Forelimb muscle (tissue), 1 donor: ENCODE data around the gene ZNF584. TPM values are rescaled to one million over a fixed set of nuclear protein-coding genes. Genes with fewer than 3 reads are reported as not detected.

Experiments used
- DNase-seq: peaks from one replicate; pipeline ENCODE4 v3.0.0-alpha.2; 2013; ENCODE audit warnings: low read depth
- polyA plus RNA-seq: library from polyadenylated mRNA; unstranded; fragments of 120-200 nt; gene quantifications from one replicate; pipeline ENCODE4 v1.2.1, GENCODE V29; 2013; ENCODE audit not compliant: insufficient read length

ZNF584 gene
- polyA plus RNA-seq, 1 donor = 4.4 TPM

- no peak for DNase-seq
Observed at GRCh38 chr19:58385891-58386575, 22.4 kb upstream of the ZNF584 start.

- DNase-seq = peak; percentile 99
Observed at GRCh38 chr19:58386576-58387337, 21.7 kb upstream of the ZNF584 start, which contains the start of gene RPS5. TSS of gene RPS5 (plus strand) at chr19:58387269. CDS start at chr19:58388138, 869 bp downstream.

GRCh38 chr19:58387338-58388174, 20.9 kb upstream of the ZNF584 start:
- no peak for DNase-seq

GRCh38 chr19:58388175-58388526, 20.3 kb upstream of the ZNF584 start:
- no peak for DNase-seq

- no peak for DNase-seq
Observed at GRCh38 chr19:58392945-58393724, 15.3 kb upstream of the ZNF584 start.

- no peak for DNase-seq
Observed at GRCh38 chr19:58393725-58394033, 14.8 kb upstream of the ZNF584 start.

- no peak for DNase-seq
Observed at GRCh38 chr19:58394821-58395219, 13.6 kb upstream of the ZNF584 start.

- DNase-seq = no peak
Observed at GRCh38 chr19:58395220-58395978, 13.1 kb upstream of the ZNF584 start, which contains the start of gene RNF225. TSS of gene RNF225 (plus strand) at chr19:58395656. CDS start at chr19:58396090, 434 bp downstream.

GRCh38 chr19:58395979-58396627, 12.3 kb upstream of the ZNF584 start:
- no peak for DNase-seq

GRCh38 chr19:58396691-58397532, 11.5 kb upstream of the ZNF584 start:
- DNase-seq = no peak

GRCh38 chr19:58397533-58398037, 10.9 kb upstream of the ZNF584 start:
- DNase-seq = no peak

GRCh38 chr19:58398087-58398486, 10.4 kb upstream of the ZNF584 start:
- no peak for DNase-seq

GRCh38 chr19:58398545-58398944, 9.9 kb upstream of the ZNF584 start:
- DNase-seq = no peak

- no peak for DNase-seq
Observed at GRCh38 chr19:58399903-58400302, 8.5 kb upstream of the ZNF584 start.

GRCh38 chr19:58400316-58400915, 8.0 kb upstream of the ZNF584 start:
- DNase-seq = no peak

- peak; percentile 96 for DNase-seq
Observed at GRCh38 chr19:58400916-58401839, 7.3 kb upstream of the ZNF584 start.

GRCh38 chr19:58401840-58402421, 6.5 kb upstream of the ZNF584 start:
- no peak for DNase-seq
